ENCODE results near the gene SETD5. TPM values are rescaled to one million over a fixed set of nuclear protein-coding genes. Genes with fewer than 3 reads are reported as not detected.

Gene SETD5
- total and polyA plus RNA-seq, 2 of the 8 experiments (the other 6 are each of a cell fraction or from before 2014, with no cell fraction given), result 108 to 234 TPM

DNA sequence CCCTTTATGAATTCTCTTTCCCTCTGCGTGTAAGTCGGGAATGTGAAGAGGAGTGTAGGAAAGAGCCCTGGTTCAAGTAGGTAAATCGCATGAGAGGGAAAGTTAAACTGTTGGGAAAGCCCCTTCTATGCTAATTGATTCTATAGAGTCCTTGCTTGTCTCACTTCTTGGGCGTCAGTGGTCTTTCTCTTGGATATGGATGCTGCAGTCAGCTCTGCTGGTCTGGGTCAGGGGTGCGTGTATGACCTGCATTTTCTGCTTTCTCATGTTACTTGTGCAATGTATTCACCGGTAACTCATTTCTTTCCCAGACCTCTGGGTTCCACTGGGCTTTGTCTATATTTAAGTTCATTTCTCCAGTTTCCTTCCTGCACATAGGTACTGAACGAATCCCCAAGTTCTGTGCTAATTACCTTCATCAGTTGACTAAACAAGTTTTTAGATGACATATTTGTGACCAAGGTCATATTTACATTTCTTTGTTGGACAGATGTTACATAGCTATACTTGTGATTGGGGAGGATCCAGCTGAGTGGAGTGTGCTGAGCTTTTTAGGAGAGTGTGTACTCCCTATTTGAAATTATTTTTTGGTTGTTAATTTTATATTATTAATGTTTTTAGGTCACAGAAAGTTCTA lies 1.4 kb downstream of the SETD5 start (continued):
- TF ChIP-seq POLR2AphosphoS5 (IDR thresholded peaks at IDR 0.05; ENCODE audit: low read depth, low read length), result peak; percentile 41; the same call in 1 of the 2 replicates
- 0 out of 2 replicates have a peak, but pooled peaks have one; percentile 12 for TF ChIP-seq PHF8 (conservative IDR thresholded peaks at IDR 0.05; ENCODE audit: low read depth, low read length)
- no peak for TF ChIP-seq EZH2 (IDR thresholded peaks at IDR 0.05; ENCODE audit: low read depth, low read length, severe bottlenecking)
- no peak for TF ChIP-seq BACH1 (IDR thresholded peaks at IDR 0.05; ENCODE audit: low read length)
- no peak for TF ChIP-seq HDAC2 (IDR thresholded peaks at IDR 0.05; ENCODE audit: borderline replicate concordance in 1 of 2, low read depth in 2 of 2, low read length in 2 of 2)
- peak; percentile 67 for TF ChIP-seq TBP (IDR thresholded peaks at IDR 0.05; ENCODE audit: low read depth, low read length)
- TF ChIP-seq KDM1A (IDR thresholded peaks at IDR 0.05; ENCODE audit: borderline replicate concordance, low read length), result no peak
- TF ChIP-seq, protein P1, sequence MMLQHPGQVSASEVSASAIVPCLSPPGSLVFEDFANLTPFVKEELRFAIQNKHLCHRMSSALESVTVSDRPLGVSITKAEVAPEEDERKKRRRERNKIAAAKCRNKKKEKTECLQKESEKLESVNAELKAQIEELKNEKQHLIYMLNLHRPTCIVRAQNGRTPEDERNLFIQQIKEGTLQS (IDR thresholded peaks at IDR 0.05; ENCODE audit: insufficient read depth, low read depth, low read length), result no peak
- TF ChIP-seq CEBPB (IDR thresholded peaks at IDR 0.05; ENCODE audit: low read depth, low read length), result no peak
- TF ChIP-seq SIN3A (conservative IDR thresholded peaks at IDR 0.05 in 1 of 2, IDR thresholded peaks at IDR 0.05 in 1 of 2; ENCODE audit: low read depth in 1 of 2, low read length in 2 of 2), result peak in 1 of 2 experiments; percentile 49; a peak in 1 of 4 replicates
- no peak for TF ChIP-seq MAFK (IDR thresholded peaks at IDR 0.05; ENCODE audit: low read depth, low read length)
- TF ChIP-seq EP300 (IDR thresholded peaks at IDR 0.05; ENCODE audit: borderline replicate concordance in 1 of 2, low read depth in 2 of 2, low read length in 2 of 2), result no peak

All from H1 (cell line).